Sigmoid colon (tissue), 7 donors: ENCODE results near the gene NTHL1. TPM values are rescaled to one million over a fixed set of nuclear protein-coding genes. Genes with fewer than 3 reads are reported as not detected.

Experiments used
- DNase-seq: peaks from one replicate; pipeline ENCODE4 v3.0.0-alpha.2; 2019
- H3K27ac ChIP-seq, 4 donors: fragments of 200-600 bp; sonication (generic); one replicate each; pipeline ENCODE4 v1.5.1; 2016 to 2019; ENCODE audit warnings: mild to moderate bottlenecking in 1 of 4
- H3K27me3 ChIP-seq, 3 donors: fragments of 200-600 bp; sonication (generic); one replicate each; pipeline ENCODE4 v1.5.1; 2019; ENCODE audit warnings: mild to moderate bottlenecking in 1 of 3
- H3K36me3 ChIP-seq, 4 donors: fragments of 200-600 bp; sonication (generic); one replicate each; pipeline ENCODE4 v1.5.1; 2016 to 2019
- H3K4me1 ChIP-seq, 4 donors: fragments of 200-600 bp; sonication (generic); one replicate each; pipeline ENCODE4 v1.5.1; 2017 to 2019
- H3K4me3 ChIP-seq, 4 donors: fragments of 200-600 bp; sonication (generic); one replicate each; pipeline ENCODE4 v1.5.1; 2017 to 2019; ENCODE audit warnings: mild to moderate bottlenecking in 2 of 4, moderate library complexity in 1 of 4
- H3K9me3 ChIP-seq, 4 donors: fragments of 200-600 bp in 3 of 4; sonication (generic) in 3 of 4; one replicate each; pipeline versions ENCODE4 v1.5.1 to v1.6.1; 2013 to 2019
- EP300 ChIP-seq, 4 donors: sonication (generic); formaldehyde crosslinking; IDR thresholded peaks; one replicate each; pipeline ENCODE4 v1.6.1; 2017; ENCODE audit warnings: antibody characterized with exemption in 4 of 4
- POLR2A ChIP-seq, 2 donors: fragments of 450-650 bp; IDR thresholded peaks; one replicate each; pipeline ENCODE4 v1.6.1; 2016; ENCODE audit warnings: antibody characterized with exemption in 2 of 2, mild to moderate bottlenecking in 2 of 2, moderate library complexity in 2 of 2
- POLR2AphosphoS5 ChIP-seq, 4 donors: sonication (generic); formaldehyde crosslinking; IDR thresholded peaks; one replicate each; pipeline ENCODE4 v1.6.1; 2017; ENCODE audit warnings: antibody characterized with exemption in 4 of 4
- WGBS, 2 donors: extraction: QIAGEN DNeasy Blood & Tissue Kit; methylation state at CpG; one replicate each; pipeline ENCODE4 v1.1.7; 2013; 5-methylcytosine and 5-hydroxymethylcytosine counted together
- intact Hi-C: fragments of 100-400 bp; cut with DNase I; formaldehyde crosslinking; loops from one replicate; pipeline ENCODE4 v1.15.1; 2023
- polyA plus RNA-seq, 3 donors: library from polyadenylated mRNA; stranded (reverse); fragments of 200-250 nt; gene quantifications; one replicate each; pipeline ENCODE4 v1.2.3, GENCODE V29; 2013
- total RNA-seq, 4 donors: library from RNA; depleted of rRNA; stranded (reverse); fragments of >200 nt; gene quantifications; one replicate each; pipeline ENCODE4 v1.1.0, GENCODE V29; 2016
- TF ChIP-seq, protein P1 (sequence below), 4 experiments: fragments of 450-650 bp in 3 of 4; fragments of 200-600 bp in 1 of 4; IDR thresholded peaks; one replicate each; pipeline ENCODE4 v1.5.1; 2016 to 2019; ENCODE audit warnings: antibody characterized with exemption in 4 of 4, mild to moderate bottlenecking in 3 of 4, moderate library complexity in 2 of 4
- donor health status: healthy with polysubstance abuse.
- donor health status: Bipolar disorder and iron deficiency.
- donor health status: healthy.

Gene NTHL1
- total and polyA plus RNA-seq, 7 donors = 18.4 to 44.5 (median 28.5) TPM

DNA sequence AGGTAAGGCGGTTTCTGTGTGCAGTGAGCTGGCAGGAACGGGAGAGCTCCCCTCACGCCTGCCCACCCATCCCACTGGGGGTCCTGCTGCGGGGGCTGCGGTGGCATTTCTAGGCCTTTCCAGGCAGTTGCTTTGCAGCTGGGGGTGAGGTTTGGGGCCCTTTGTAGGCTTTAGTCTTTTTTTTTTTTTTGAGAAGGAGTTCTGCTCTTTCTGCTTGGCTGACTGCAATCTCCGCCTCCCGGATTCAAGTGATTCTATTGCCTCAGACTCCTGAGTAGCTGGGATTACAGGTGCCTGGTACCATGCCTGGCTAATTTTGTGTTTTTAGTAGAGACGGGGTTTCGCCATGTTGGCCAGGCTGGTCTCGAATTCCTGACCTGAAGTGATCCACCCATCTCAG is 11.2 kb upstream of the NTHL1 start:
- no peak overlapping the region for H3K4me3 ChIP-seq
- peaks cover 0 to 82% (median 36%) of the 10 kb centered on the region in 4 donors for H3K36me3 ChIP-seq
- intact Hi-C loops = no loop called here
- 96 to 97% methylated on average over 10 of the region's 10 CpGs for WGBS, 2 donors
- no peak for DNase-seq
- no peak overlapping the region for H3K27ac ChIP-seq
- no peaks in the 10 kb centered on the region for H3K4me1 ChIP-seq
- H3K27me3 ChIP-seq = no peaks in the 10 kb centered on the region
- no peaks in the 10 kb centered on the region for H3K9me3 ChIP-seq
- TF ChIP-seq POLR2AphosphoS5 (IDR thresholded peaks at IDR 0.05) (no peak), POLR2A (IDR thresholded peaks at IDR 0.05) (no peak), EP300 (IDR thresholded peaks at IDR 0.05) (no peak)
- TF ChIP-seq, protein P1, sequence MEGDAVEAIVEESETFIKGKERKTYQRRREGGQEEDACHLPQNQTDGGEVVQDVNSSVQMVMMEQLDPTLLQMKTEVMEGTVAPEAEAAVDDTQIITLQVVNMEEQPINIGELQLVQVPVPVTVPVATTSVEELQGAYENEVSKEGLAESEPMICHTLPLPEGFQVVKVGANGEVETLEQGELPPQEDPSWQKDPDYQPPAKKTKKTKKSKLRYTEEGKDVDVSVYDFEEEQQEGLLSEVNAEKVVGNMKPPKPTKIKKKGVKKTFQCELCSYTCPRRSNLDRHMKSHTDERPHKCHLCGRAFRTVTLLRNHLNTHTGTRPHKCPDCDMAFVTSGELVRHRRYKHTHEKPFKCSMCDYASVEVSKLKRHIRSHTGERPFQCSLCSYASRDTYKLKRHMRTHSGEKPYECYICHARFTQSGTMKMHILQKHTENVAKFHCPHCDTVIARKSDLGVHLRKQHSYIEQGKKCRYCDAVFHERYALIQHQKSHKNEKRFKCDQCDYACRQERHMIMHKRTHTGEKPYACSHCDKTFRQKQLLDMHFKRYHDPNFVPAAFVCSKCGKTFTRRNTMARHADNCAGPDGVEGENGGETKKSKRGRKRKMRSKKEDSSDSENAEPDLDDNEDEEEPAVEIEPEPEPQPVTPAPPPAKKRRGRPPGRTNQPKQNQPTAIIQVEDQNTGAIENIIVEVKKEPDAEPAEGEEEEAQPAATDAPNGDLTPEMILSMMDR (IDR thresholded peaks at IDR 0.05) = no peak

DNA sequence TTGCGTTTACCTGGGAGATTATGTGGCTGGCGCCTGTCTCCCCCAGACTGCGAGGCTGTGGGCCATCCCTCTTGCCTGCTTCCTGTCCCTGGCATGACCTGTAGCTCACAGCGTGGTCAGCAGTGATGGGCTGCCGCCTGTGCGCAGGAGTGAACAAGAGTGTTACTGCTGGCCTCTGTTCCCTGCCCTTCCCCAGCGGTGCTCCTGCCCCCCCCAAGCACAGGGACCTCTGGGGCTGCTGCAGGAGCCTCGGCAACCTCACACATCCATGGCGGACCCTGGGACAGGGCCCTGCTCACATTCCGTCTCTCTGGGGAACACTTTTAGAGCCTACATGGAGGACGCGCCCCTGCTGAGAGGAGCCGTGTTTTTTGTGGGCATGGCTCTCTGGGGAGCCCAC is 10.8 kb upstream of the NTHL1 start:
- TF ChIP-seq, protein P1 (IDR thresholded peaks at IDR 0.05) = no peak
- TF ChIP-seq POLR2A (IDR thresholded peaks at IDR 0.05) = no peak
- TF ChIP-seq POLR2AphosphoS5 (IDR thresholded peaks at IDR 0.05) = no peak
- TF ChIP-seq EP300 (IDR thresholded peaks at IDR 0.05) = no peak
- Histone ChIP-seq H3K27me3 (no peaks in the 10 kb centered on the region), H3K36me3 (peaks cover under 1 to 82% (median 37%) of the 10 kb centered on the region in 4 donors), H3K4me1 (no peaks in the 10 kb centered on the region), H3K9me3 (no peaks in the 10 kb centered on the region), H3K4me3 (no peak overlapping the region), H3K27ac (no peak overlapping the region)
- WGBS, 2 donors = 93% methylated on average over 13 of the region's 13 CpGs
- DNase-seq = no peak
- intact Hi-C loops = no loop called here

DNA sequence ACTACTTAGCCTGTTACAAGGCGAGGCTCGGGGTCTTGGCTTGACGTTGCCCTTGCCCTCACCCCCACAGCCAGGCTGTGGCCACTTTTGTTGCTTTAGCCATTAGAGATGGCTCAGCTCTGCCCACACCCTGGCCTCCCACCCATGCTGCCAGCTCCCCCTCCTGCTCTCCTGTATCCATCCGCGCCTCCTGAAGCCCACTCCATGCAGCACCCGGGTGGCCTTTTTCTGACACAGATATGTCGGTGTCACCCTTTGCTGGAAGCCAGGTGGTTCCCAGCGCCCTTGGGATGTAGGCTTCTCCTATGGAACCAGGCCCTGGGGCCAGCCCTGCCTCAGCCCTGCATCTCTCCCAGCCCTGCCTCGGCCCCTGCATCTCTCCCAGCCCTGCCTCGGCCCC is 9.8 kb upstream of the NTHL1 start:
- TF ChIP-seq POLR2A (IDR thresholded peaks at IDR 0.05) = no peak
- TF ChIP-seq, protein P1 (IDR thresholded peaks at IDR 0.05) = no peak
- TF ChIP-seq EP300 (IDR thresholded peaks at IDR 0.05) = no peak
- TF ChIP-seq POLR2AphosphoS5 (IDR thresholded peaks at IDR 0.05) = no peak
- H3K4me1 ChIP-seq = no peaks in the 10 kb centered on the region
- H3K36me3 ChIP-seq = peaks cover 6 to 80% (median 34%) of the 10 kb centered on the region in 4 donors
- H3K9me3 ChIP-seq = no peaks in the 10 kb centered on the region
- WGBS, 2 donors = 94% methylated on average over 10 of the region's 10 CpGs
- no peak overlapping the region for H3K4me3 ChIP-seq
- H3K27ac ChIP-seq = no peak overlapping the region
- no peak for DNase-seq
- intact Hi-C loops = no loop called here
- H3K27me3 ChIP-seq = no peaks in the 10 kb centered on the region

DNA sequence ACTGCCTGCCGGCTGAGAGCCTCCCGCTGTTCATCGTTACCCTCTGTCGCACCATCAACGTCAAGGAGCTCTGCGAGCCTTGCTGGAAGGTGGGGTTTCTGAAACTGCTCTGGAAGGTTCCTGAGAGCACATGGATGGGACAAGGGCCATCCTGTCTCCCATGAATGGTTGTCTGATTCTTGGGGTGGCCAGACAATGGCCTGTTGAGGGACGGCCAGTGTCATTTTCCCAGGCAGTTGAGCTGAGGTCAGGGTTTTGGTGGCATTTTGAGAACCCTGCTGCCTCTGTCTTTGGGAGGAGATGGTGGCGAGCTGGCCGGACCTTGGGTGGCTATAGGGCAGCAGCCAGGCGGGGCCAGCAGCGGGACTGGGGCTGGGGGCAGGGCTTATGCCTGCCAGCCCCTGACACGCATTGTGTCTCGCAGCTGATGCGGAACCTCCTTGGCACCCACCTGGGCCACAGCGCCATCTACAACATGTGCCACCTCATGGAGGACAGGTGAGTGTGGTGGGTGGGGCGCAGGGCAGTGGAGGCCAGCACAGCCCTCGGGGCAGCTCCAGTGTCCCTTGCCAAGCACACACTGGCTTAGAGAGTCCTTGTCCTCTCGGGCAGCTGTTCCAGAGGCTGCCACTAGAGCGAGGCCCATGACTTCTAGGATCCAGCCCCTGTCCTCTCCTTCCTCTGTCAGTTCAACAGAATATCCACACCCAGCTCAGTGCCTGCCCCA is 9.2 kb upstream of the NTHL1 start:
- 93 to 94% methylated on average over 19 of the region's 19 CpGs for WGBS, 2 donors
- Histone ChIP-seq H3K27me3 (no peaks in the 10 kb centered on the region), H3K4me3 (no peak overlapping the region), H3K36me3 (peaks cover 6 to 80% (median 38%) of the 10 kb centered on the region in 4 donors), H3K9me3 (no peaks in the 10 kb centered on the region), H3K27ac (no peak overlapping the region), H3K4me1 (no peaks in the 10 kb centered on the region)
- intact Hi-C loops = no loop called here
- TF ChIP-seq, protein P1 (IDR thresholded peaks at IDR 0.05) = no peak
- TF ChIP-seq EP300 (IDR thresholded peaks at IDR 0.05) = no peak
- no peak for TF ChIP-seq POLR2AphosphoS5 (IDR thresholded peaks at IDR 0.05)
- TF ChIP-seq POLR2A (IDR thresholded peaks at IDR 0.05) = no peak
- no peak for DNase-seq
